Endothelial cell of hepatic sinusoid (primary cell): ENCODE results near the gene KCNF1.

Experiments
- in situ Hi-C: cut with HindIII; loops from 2 replicates; pipeline ENCODE4 v1.10.0; 2017; ENCODE audit warnings: low sequenced_read_pairs

Gene KCNF1

DNA sequence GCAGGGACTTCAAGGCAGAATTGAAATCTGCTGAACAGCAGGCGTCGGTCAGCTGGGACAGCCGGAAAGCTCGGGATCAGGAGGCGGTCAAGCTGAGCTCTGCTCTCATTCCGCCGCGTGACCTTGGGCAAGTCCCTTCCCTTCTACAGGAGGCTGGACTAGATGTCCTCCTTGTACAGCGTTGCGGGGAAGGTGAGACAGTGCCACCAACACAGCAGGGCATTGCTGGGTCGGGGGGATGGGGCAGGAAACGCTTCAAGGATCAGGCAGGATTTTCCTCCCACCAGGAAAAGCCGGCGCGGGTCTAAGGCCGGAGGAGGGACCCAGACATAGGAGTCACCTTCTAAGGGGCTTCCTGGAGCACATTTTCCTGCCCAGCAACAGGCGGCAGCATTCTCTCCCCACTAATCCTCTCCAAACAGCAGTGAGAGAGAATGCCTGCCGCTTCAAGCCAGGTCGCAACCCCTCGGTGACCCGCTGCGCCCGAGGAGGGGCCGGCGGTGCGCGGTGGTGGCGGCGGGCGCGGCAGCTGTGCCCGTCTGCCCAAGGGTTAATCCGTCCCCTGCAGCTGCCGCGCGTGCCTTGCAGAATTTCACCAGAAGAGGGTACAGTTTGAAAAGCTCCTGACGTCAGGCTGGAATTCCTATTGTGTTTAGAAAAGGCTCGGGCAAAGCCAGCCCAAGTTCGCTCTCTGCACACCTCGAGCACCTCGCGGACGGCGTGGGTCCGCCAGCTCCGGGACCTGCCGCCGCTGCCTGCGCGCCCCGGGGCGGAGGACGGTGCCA lies at the start of gene KCNF1:
TSS of gene KCNF1 (plus strand) at position 644 of the 785 bp plus-strand sequence. CDS start 493 bp downstream, outside the sequence.
- in situ Hi-C loops = loop anchor here (5.0 kb wide), 1 partner anchor 106 kb away; no protein-coding TSS in a partner anchor

- in situ Hi-C loops = no loop called here
These were observed 49.4 kb upstream of the KCNF1 start for GRCh38 chr2:10862330-10862729.

- in situ Hi-C loops = no loop called here
These were observed 48.7 kb upstream of the KCNF1 start for GRCh38 chr2:10863047-10863446.

DNA sequence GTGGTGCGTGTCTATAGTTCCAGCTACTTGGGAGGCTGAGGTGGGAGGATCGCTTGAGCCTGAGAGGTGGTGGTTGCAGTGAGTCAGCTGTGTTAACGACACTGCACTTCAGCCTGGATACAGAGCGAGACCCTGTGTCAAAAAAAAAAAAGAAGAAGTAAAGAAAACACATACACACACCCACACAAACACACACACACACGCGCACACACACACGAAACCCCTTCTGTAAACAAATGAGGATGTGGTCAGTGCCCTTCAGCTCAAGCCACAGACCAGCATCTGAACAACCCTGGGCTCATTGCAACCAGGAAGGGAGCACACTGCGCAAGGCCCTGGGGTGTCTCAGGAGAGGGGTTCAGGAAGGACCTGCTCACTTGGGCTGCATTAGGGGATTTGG lies 47.9 kb upstream of the KCNF1 start:
- in situ Hi-C loops = no loop called here

GRCh38 chr2:10864251-10864650 lies 47.5 kb upstream of the KCNF1 start:
- in situ Hi-C loops = no loop called here

DNA sequence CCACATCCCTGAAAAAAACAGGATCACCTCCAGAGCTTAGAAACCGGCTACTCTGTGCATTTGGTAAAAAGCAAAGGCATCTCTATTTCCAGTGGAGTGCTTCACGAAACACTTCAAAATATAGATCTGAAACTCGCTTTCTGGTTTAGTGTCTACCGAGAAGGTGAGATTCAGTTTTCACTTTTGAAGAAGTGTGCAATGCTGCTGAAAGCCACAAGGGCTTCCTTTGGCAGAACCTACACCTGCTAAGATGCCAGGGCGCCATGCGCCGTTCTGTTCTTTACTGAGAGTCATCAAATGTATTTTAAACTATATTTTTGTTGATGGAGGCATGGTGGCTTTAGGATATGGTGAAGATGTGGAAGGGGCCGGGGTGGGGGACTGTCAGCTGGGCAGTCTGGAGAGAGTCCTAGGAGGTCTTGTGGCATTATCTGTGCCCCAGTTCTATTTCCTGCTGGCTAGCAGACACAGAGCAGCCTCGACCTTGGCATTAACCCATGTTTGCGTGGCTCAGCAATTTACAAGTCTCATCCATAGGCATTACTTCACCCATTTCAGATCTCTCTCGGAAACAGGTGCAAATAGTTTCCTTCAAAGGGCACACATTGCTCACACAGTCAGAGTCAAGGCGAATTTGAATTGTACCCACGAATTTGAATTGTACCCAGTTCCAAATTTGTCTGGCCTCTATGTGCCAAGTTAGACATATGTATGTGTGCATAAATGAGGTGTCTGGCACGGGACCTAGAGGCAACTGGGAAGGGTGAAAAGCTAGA lies 46.7 kb upstream of the KCNF1 start:
- in situ Hi-C loops = no loop called here

DNA sequence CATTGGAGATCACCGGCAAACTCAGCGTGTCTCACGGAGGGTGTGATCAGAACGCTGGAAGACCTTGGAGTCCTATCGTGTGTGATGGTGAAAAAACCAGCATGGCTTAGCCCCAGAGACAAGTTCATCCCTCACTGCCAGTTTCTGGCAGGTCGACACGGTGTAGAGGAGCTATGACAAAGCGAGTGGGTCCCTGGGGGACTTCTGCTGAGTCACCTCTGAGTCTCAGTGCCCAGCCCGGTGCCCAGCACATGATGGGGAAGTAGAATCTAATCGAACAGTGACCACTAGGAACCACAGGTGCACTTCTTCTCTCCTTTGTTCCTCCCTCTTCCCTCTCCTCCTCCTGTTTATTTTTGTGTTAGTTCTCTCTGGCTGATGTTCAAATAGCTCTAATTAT lies 45.9 kb upstream of the KCNF1 start:
- in situ Hi-C loops = no loop called here

DNA sequence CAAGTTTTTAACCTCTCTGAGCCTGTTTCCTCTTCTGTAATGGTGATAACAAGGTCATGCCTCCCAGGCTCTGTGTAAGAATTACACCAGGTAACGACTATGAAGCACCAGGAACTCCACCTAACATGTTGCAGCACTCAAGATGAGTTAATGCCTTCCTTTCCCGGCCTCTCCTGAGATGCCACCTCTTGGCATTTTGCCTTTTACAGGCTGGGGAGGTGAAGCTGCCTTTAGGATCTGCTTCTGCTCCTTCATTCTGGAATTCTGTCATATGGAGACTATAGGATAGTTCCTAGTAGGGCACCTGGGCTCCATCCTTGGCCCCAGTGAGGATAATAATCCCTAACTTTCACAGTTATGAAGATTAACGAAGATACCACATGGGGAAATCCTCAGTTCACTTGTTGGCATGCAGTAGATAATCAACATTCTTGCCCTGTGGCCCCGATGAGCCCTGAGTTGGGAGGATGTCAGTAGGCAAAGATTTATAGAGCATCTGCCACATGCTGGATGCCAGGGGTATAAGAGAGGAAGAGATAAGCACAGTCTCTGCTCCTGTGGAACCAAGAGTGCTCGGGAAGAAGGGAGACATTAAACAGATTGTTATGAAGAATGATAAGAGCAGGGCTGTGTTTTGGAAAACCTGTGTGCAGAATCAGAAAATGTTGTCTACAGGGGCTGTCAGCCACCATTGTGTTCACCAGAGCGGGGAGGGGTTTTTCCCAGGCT lies 43.9 kb upstream of the KCNF1 start:
- in situ Hi-C loops = no loop called here

DNA sequence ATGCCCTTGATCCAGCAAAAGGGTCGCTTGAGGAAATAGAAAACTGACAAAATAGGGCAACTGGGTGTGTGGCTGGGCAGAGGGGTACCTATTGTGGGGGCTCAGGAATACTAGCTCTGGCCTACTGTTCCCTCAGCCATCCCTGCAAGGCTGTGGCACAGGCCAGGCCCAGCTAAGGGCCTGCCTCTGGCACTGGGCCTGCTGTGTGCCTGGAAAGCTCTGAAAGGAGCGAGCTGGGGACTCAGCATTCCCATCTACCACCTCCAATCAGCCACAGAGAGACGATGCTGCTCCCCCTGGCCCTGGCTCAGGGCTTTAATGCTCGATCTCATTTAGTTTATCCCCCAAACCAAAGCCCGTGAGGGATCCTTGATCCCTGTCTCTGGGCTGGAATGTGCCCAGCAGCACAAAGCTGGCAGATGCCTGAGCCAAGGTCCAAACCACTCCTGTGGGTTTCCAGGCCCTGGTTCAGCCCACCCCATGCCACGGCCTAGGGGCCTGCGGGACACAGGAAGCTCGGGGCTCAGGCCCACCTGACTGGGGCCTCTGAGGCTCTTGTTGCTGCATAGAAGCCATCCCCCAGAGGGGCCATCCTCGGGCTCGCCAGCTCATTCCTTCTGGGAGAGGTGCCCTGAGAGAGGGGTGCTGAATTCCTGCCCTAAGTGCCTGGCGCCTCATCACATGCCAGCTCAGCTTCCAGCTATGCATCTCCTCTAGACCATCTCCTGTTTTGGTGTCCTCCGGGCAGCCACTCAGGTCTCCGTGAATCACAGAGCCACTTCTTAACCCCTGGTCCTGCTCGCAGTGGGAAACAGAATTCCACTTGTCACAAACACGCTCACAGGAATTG lies 43.0 kb upstream of the KCNF1 start:
- in situ Hi-C loops = no loop called here

GRCh38 chr2:10871978-10872377 lies 39.8 kb upstream of the KCNF1 start:
- in situ Hi-C loops = no loop called here

DNA sequence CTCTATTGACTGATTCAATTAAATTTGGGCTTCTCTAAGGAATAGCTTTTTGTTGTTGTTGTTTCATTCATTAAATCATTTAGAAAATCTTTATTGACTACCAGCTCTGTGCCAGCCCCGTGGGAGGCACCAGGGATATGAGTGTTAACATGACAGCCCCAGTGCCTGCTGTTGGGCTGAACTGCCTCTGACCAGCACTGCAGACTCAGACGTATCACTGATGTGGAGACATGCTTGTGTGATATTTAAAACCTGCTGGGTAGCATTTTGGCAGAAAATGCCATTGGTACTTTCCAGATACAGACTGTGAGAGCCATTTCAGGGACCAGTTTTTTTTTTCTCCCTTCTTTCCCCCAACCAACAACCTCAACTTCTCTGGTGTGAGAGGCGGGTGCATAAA lies 38.6 kb upstream of the KCNF1 start:
- in situ Hi-C loops = no loop called here

- in situ Hi-C loops = no loop called here
These were observed 37.8 kb upstream of the KCNF1 start for GRCh38 chr2:10873790-10874437.

DNA sequence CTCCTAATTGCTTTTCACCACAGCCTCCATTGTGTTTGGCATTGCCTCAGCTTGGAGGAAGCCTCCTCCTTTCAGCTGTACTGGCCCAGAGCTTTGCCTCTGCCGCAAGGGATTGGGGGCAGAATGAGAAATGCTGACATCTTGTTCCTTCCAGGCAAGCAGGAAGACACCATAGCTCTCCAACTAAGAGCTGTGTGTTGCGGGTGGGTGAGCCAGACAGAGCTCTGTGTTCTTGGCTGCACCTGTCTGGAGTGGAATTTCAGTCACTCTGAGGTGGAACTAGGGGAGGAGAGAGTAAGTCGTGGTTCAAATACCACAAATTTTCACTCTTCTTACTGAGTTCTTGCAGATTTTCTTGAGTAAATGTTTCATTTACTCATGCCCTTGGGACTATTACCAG lies 36.6 kb upstream of the KCNF1 start:
- in situ Hi-C loops = no loop called here

- in situ Hi-C loops = no loop called here
These were observed 35.3 kb upstream of the KCNF1 start for GRCh38 chr2:10876394-10876793.

DNA sequence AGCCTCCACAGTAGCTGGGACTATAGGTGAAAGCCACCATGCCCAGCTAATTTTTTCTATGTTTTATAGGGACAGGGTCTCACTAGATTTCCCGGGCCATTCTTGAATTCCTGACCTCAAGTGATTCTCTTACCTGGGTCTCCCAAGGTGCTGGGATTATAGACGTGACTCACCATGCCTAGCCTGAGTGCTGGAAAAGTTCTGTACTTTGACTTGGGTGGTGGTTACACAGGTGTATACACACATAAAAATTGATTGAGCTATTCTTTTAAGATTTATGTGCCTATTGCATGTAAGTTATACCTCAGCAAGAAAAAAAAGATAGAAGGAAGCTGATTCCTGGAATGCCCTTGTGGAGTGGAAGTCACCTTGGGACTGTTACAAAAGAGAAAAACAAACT lies 34.8 kb upstream of the KCNF1 start:
- in situ Hi-C loops = no loop called here

GRCh38 chr2:10877651-10878111 lies 34.1 kb upstream of the KCNF1 start:
- in situ Hi-C loops = no loop called here

GRCh38 chr2:10878268-10878915 lies 33.3 kb upstream of the KCNF1 start:
- in situ Hi-C loops = no loop called here

DNA sequence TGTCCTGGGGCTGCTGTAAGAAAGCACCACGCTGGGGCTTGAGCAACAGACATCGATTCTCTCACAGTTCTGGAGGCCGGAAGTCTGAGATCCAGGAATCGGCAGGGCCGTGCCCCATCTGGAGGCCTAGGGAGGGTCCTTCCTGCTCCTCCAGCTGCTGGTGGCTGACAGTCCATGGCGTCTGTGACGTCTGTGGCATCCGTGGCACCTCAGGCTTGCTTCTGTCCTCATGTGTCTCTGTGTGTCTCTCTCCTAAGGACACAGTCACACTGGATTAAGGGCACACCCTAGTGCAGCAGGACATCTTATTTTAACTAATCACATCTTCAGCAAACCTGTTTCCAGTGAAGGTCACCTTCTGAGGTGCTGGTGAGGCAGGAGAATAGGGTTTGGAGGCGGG lies 32.6 kb upstream of the KCNF1 start:
- in situ Hi-C loops = no loop called here
